GM12864 (cell line): ENCODE results near the gene EPB41L4B.

Experiments
- DNase-seq: peaks from one replicate; pipeline ENCODE4 v3.0.0-alpha.2; 2011; ENCODE audit warnings: low read depth
- H3K4me3 ChIP-seq: 2 replicates; pipeline ENCODE4 v1.5.1; 2011; ENCODE audit warnings: mild to moderate bottlenecking, low read depth, low read length, control low read depth
- TF ChIP-seq, protein P1 (sequence below): IDR thresholded peaks from 2 replicates; pipeline ENCODE4 v1.5.1; 2011; ENCODE audit warnings: low read depth, mild to moderate bottlenecking, moderate library complexity, low read length, control low read depth, inconsistent platforms; ENCODE audit errors: missing control alignments

The EPB41L4B gene

DNA sequence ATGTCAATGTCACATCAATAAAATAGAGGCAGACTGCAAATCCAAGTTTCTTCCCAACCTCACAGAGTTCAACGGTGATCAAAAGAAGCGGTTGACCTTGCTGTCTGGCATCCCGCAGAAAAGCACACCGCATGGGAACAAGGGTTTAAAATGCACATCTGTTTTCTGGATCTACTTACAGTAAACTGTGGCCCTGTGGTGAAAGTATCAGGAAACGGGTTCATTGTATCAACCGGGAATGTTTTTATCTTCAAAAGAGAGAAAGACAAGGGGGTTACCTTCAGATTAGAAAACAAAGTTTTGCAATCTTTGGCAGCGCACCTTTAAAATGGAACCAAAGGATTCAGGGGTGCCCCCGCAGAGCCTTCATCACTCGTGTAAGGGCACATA lies 138.3 kb downstream of the EPB41L4B start:
- no peak for DNase-seq
- TF ChIP-seq, protein P1, sequence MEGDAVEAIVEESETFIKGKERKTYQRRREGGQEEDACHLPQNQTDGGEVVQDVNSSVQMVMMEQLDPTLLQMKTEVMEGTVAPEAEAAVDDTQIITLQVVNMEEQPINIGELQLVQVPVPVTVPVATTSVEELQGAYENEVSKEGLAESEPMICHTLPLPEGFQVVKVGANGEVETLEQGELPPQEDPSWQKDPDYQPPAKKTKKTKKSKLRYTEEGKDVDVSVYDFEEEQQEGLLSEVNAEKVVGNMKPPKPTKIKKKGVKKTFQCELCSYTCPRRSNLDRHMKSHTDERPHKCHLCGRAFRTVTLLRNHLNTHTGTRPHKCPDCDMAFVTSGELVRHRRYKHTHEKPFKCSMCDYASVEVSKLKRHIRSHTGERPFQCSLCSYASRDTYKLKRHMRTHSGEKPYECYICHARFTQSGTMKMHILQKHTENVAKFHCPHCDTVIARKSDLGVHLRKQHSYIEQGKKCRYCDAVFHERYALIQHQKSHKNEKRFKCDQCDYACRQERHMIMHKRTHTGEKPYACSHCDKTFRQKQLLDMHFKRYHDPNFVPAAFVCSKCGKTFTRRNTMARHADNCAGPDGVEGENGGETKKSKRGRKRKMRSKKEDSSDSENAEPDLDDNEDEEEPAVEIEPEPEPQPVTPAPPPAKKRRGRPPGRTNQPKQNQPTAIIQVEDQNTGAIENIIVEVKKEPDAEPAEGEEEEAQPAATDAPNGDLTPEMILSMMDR = no peak
- no peak overlapping the region for H3K4me3 ChIP-seq

DNA sequence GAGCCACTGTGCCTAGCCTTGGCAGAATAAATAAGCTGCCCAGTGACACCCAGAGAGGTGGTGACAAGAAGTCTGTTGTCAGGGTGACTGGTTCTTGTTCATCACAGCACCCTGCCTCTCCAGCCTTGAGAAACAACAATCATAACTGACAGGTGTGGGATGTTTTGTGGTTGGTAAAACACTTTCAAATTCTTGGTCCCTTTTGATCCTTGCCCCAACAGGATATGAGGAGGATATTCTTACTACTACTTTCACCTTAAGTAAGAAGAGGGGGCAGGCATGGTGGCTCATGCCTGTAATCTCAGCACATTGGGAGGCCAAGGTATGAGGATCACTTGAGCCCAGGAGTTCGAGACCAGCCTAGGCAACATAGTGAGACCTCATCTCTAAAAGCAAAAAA lies 139.6 kb downstream of the EPB41L4B start:
- TF ChIP-seq, protein P1 = no peak
- DNase-seq = peak; percentile 49
- no peak overlapping the region for H3K4me3 ChIP-seq

DNA sequence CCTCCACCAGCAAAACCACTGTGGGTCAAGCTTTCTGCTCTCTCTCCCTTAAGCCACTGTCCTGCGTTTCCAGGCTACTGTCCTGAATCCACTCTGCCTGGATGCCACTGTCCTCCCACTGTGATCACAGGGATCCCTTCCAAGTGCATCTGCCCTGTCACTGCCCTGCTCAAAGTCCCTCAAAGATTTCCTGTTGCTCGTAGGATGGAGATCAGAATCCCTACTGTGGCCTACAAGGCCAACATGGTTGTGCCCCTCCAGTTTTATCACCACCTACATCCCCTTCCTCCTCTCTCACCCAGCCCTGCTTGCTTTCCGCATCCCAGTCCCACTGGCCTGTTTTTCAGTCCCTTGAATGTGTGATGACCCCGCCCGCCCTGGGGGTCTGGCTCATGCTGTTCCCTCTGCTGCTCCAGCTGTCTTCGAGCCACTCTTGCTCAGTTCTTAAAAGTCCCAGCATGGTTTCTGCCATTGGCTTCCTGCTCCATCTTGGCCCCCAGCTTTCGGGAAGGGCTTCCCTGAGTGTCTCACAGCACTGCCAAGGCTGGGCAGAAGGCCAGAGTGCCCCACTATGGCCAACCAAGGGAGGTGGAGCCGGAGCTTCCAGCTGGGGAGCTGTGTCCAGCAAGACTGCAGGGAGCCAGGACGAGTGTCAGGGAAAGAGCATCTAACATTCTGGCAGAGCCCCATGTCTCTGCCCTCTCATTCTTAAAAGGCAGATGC lies 140.9 kb downstream of the EPB41L4B start:
- DNase-seq = no peak
- H3K4me3 ChIP-seq = no peak overlapping the region
- TF ChIP-seq, protein P1 = no peak

DNA sequence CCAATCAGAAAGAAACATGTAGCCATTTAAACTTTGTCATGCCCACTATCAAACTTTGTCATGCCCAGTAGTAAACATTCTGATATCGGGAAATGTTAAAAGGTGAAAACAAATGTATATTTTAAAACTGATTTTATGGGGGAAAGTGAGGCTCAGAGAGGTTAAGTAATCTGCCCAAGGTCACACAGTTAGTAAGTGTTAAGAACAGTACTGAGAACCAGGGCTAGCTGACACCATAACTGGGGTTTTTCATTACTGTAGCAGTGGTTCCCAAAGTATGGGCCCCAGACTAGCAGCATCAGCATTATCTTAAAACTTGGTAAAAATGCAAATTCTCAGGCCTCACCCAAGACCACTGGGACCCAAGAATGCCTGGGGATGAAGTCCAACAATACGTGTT lies 143.9 kb downstream of the EPB41L4B start:
- TF ChIP-seq, protein P1 = no peak
- H3K4me3 ChIP-seq = no peak overlapping the region
- no peak for DNase-seq

DNA sequence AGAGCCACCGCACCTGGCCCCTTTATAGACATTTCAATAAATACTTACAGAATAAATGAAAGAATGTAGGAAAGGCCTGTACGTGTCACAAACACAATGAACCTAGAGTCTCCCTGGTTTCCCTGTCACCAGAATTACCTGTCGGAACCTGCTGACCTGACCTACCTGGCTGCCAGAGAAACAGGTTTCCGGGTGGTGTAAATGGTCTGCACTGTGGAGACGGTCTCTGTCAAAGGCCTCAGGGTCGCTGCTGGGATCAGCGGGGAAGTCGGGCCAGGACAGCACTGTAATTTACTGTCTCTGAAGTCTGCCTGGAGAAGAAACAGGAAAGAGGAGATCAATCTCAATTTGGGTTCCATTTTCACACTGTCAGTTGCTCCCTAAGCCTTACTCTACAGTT lies 144.5 kb downstream of the EPB41L4B start:
- TF ChIP-seq, protein P1 = no peak
- no peak overlapping the region for H3K4me3 ChIP-seq
- no peak for DNase-seq

DNA sequence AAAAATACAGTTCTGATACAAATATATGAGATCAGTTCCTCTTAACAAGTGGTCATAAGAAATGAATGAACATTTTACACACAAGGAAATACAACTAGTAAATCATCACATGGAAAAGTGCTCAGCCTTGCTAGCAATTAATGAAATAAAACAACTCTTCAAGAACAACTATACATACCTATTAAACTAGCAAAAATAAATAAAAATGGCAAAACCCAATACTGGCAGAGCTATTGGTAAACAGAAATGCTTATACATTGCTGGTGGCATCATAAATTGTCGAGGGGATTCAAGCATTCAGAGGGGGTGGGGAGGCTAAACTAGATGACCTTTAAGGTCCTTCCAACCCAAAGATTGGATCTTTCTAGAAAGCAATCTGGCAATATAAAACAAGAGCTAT lies 147.9 kb downstream of the EPB41L4B start:
- TF ChIP-seq, protein P1 = no peak
- DNase-seq = no peak
- no peak overlapping the region for H3K4me3 ChIP-seq

DNA sequence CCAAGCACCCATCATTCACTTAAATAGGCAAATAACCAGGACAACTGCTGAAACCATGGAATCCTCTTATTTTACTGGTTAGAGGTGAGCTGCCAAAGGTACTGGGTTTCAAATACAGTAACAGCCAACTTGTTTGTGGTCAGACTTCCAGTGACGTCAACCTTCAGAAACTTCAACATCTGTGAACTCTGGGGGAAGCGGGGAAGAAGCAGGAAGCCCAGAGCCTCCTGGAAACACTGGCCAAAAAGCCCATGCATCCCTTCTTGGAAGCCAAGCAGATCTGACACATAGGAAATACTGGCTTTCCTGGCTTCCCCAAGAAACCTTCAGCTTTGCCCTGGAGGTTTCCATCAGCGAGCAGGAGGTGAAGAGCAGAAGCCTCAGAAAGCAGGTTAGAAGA lies 148.9 kb downstream of the EPB41L4B start:
- TF ChIP-seq, protein P1 = no peak
- no peak for DNase-seq
- no peak overlapping the region for H3K4me3 ChIP-seq
